Endothelial cell of umbilical vein (primary cell): ENCODE data around the gene STAU1. TPM values are rescaled to one million over a fixed set of nuclear protein-coding genes. Genes with fewer than 3 reads are reported as not detected.

Experiments used
- BruUV-seq: library from RNA; stranded (reverse); fragments of 400-500 nt; replicated peaks from 2 replicates; lab custom pipeline; 2021; lab: Mats Ljungman, UMichigan
- CTCF ChIA-PET: fragments of 300-600, 350-600 bp; sonication (Branson Sonifier 250); formaldehyde crosslinking; loops from one replicate; lab custom pipeline; 2021; ENCODE audit warnings: antibody characterized with exemption, inconsistent platforms; lab: Charles Lee
- POLR2A ChIA-PET: fragments of 300-600, 350-600 bp; sonication (Branson Sonifier 250); formaldehyde crosslinking; loops from one replicate; lab custom pipeline; 2021; ENCODE audit warnings: antibody characterized with exemption, inconsistent platforms; lab: Charles Lee
- DNase-seq: peaks from one replicate; pipeline ENCODE4 v3.0.0-alpha.2; 2011; ENCODE audit warnings: low read depth, low spot score
- FAIRE-seq: peaks from 2 replicates; lab custom pipeline; 2011; peaks lifted over from hg19 to GRCh38; lab: Jason Lieb, UNC
- H2AFZ ChIP-seq: 2 replicates; pipeline ENCODE4 v1.6.0; 2012; ENCODE audit warnings: low read depth, low read length, control low read depth, inconsistent platforms
- H3K27ac ChIP-seq: 2 replicates; pipeline ENCODE4 v1.5.1; 2011; ENCODE audit warnings: low read depth, mild to moderate bottlenecking, control low read depth, low read length, moderate library complexity; ENCODE audit not compliant: insufficient read depth
- H3K27me3 ChIP-seq, 2 experiments: 2 replicates each; pipeline versions ENCODE4 v1.6.0 to v1.6.1; 2011; ENCODE audit warnings: low read length in 2 of 2, mixed read lengths in 1 of 2; ENCODE audit not compliant: control insufficient read depth in 2 of 2, insufficient read depth in 2 of 2
- H3K36me3 ChIP-seq, 2 experiments: 2 replicates in 1 of 2; 3 replicates in 1 of 2; pipeline ENCODE4 v1.5.1; 2011; ENCODE audit warnings: low read length in 2 of 2, mild to moderate bottlenecking in 1 of 2, moderate library complexity in 1 of 2; ENCODE audit not compliant: control insufficient read depth in 2 of 2, insufficient read depth in 2 of 2; ENCODE audit errors: extremely low read depth in 1 of 2
- H3K4me1 ChIP-seq: 3 replicates; pipeline ENCODE4 v1.5.1; 2011; ENCODE audit warnings: mild to moderate bottlenecking, low read length; ENCODE audit not compliant: control insufficient read depth, insufficient read depth; ENCODE audit errors: extremely low read depth
- H3K4me2 ChIP-seq: 2 replicates; pipeline ENCODE4 v1.6.1; 2011; ENCODE audit warnings: low read length, control low read depth, mixed read lengths; ENCODE audit not compliant: insufficient read depth
- H3K4me3 ChIP-seq, 3 experiments: fragments of 200-600 bp in 1 of 3; sonication (generic), shearing (Covaris generic) in 1 of 3; replicated peaks in 1 of 3; 2 replicates each; pipeline ENCODE4 v1.5.1; 2011 to 2016; ENCODE audit warnings: control low read depth in 3 of 3, low read length in 3 of 3, mild to moderate bottlenecking in 2 of 3, inconsistent platforms in 1 of 3, low read depth in 1 of 3, moderate library complexity in 1 of 3; ENCODE audit not compliant: insufficient read depth in 1 of 3
- H3K79me2 ChIP-seq: 2 replicates; pipeline ENCODE4 v1.6.0; 2012; ENCODE audit warnings: low read length, inconsistent platforms; ENCODE audit not compliant: control insufficient read depth, insufficient read depth
- H3K9ac ChIP-seq: replicated peaks from 2 replicates; pipeline ENCODE3; 2011; ENCODE audit warnings: low read length, control low read depth; ENCODE audit not compliant: insufficient read depth; ENCODE audit errors: extremely low read depth
- H3K9me1 ChIP-seq: replicated peaks from 3 replicates; pipeline ENCODE4 v1.6.0; 2011; ENCODE audit warnings: mild to moderate bottlenecking, low read length; ENCODE audit not compliant: control insufficient read depth, insufficient read depth; ENCODE audit errors: extremely low read depth
- H3K9me3 ChIP-seq: replicated peaks from 2 replicates; pipeline ENCODE4 v1.5.1; 2012; ENCODE audit warnings: low read length, inconsistent platforms; ENCODE audit not compliant: control insufficient read depth, insufficient read depth
- H4K20me1 ChIP-seq: replicated peaks from 2 replicates; pipeline ENCODE3; 2011; ENCODE audit warnings: mild to moderate bottlenecking, low read length; ENCODE audit not compliant: control insufficient read depth, insufficient read depth; ENCODE audit errors: extremely low read depth
- CTCF ChIP-seq, 2 donors: IDR thresholded peaks; 1 replicate in 1 of 2; 2 replicates in 1 of 2; pipeline ENCODE4 v1.5.1; 2011; ENCODE audit warnings: low read length in 2 of 2, mild to moderate bottlenecking in 2 of 2, moderate library complexity in 2 of 2, control low read depth in 1 of 2, inconsistent platforms in 1 of 2, low read depth in 1 of 2; ENCODE audit not compliant: insufficient read depth in 1 of 2; ENCODE audit errors: extremely low read depth in 1 of 2
- EZH2 ChIP-seq: IDR thresholded peaks from 2 replicates; pipeline ENCODE4 v1.6.1; 2012; ENCODE audit warnings: borderline replicate concordance, low read depth, mild to moderate bottlenecking, moderate library complexity, low read length, inconsistent platforms; ENCODE audit not compliant: severe bottlenecking
- FOS ChIP-seq: IDR thresholded peaks from 2 replicates; pipeline ENCODE4 v1.6.1; 2011; ENCODE audit warnings: mild to moderate bottlenecking, low read length, moderate library complexity, borderline replicate concordance; ENCODE audit not compliant: insufficient read depth
- GATA2 ChIP-seq: IDR thresholded peaks from 2 replicates; pipeline ENCODE4 v1.7.0; 2011; ENCODE audit warnings: low read depth, mild to moderate bottlenecking, moderate library complexity, mixed read lengths, low read length; ENCODE audit not compliant: insufficient read length, insufficient read depth
- JUN ChIP-seq: IDR thresholded peaks from 2 replicates; pipeline ENCODE4 v1.6.1; 2011; ENCODE audit warnings: borderline replicate concordance, low read depth; ENCODE audit not compliant: insufficient read length, insufficient read depth
- MAX ChIP-seq: IDR thresholded peaks from 2 replicates; pipeline ENCODE4 v1.6.1; 2011; ENCODE audit not compliant: insufficient read depth, insufficient read length
- MYC ChIP-seq: IDR thresholded peaks from one replicate; pipeline ENCODE4 v1.6.1; 2011; ENCODE audit warnings: mild to moderate bottlenecking, low read depth, low read length
- POLR2A ChIP-seq: IDR thresholded peaks from 2 replicates; pipeline ENCODE4 v1.6.1; 2012; ENCODE audit warnings: low read depth, mild to moderate bottlenecking, control low read depth, low read length
- POLR2AphosphoS5 ChIP-seq: IDR thresholded peaks from 2 replicates; pipeline ENCODE4 v1.6.1; 2012; ENCODE audit warnings: low read depth, mild to moderate bottlenecking, control low read depth, low read length, moderate library complexity; ENCODE audit not compliant: insufficient read depth
- dilution Hi-C: fragments of 300-500 bp; cut with MboI; formaldehyde crosslinking; loops from one replicate; pipeline ENCODE4 v1.15.0; 2019; ENCODE audit warnings: low sequenced_read_pairs; ENCODE audit not compliant: extremely low pct_ligation_motif_present
- intact Hi-C: fragments of 100-400 bp; cut with micrococcal nuclease; formaldehyde crosslinking; loops from one replicate; pipeline ENCODE4 v1.10.0; 2022
- polyA plus RNA-seq, 4 experiments: library from polyadenylated mRNA; depleted of rRNA in 3 of 4; stranded (reverse) in 3 of 4; unstranded in 1 of 4; fragments of >200 nt; gene quantifications; 2 replicates each; pipeline versions ENCODE4 v1.2.1 to v1.2.3, GENCODE V29; 2011 to 2012; ENCODE audit warnings: missing spikeins in 1 of 4
- total RNA-seq: library from RNA; stranded (reverse); gene quantifications from 2 replicates; pipeline ENCODE4 v1.2.3, GENCODE V29; 2021

STAU1 gene
- total and polyA plus RNA-seq, 2 donors (not counting 3 experiments of a cell fraction or from before 2014, with no cell fraction given) = 53.1 to 98.1 TPM

- Histone ChIP-seq H2AFZ (no peak overlapping the region), H3K4me3 (no peak overlapping the region), H3K9me1 (no peaks in the 10 kb centered on the region), H4K20me1 (no peaks in the 10 kb centered on the region), H3K27ac (no peak overlapping the region), H3K36me3 (peaks cover 6 to 40% of the 10 kb centered on the region in 2 experiments), H3K4me2 (no peak overlapping the region), H3K4me1 (no peaks in the 10 kb centered on the region), H3K9me3 (no peaks in the 10 kb centered on the region), H3K27me3 (no peaks in the 10 kb centered on the region), H3K9ac (no peak overlapping the region), H3K79me2 (no peaks in the 10 kb centered on the region)
- ChIA-PET POLR2A (no interaction called here), CTCF (interaction anchor here (1.2 kb wide), 1 partner anchor 18 kb away, joined by 3 read pairs; no protein-coding TSS in a partner anchor)
- no peak for TF ChIP-seq FOS
- no peak for TF ChIP-seq CTCF (IDR thresholded peaks at IDR 0.05; ENCODE audit: extremely low read depth in 1 of 2, insufficient read depth in 1 of 2, low read depth in 1 of 2, low read length in 2 of 2)
- no peak for TF ChIP-seq EZH2
- no peak for TF ChIP-seq JUN
- TF ChIP-seq MAX = no peak
- no peak for TF ChIP-seq MYC
- TF ChIP-seq POLR2AphosphoS5 = no peak
- TF ChIP-seq POLR2A = no peak
- TF ChIP-seq GATA2 = no peak
- intact Hi-C loops = no loop called here
- no TSS peak for BruUV-seq
- dilution Hi-C loops = loop anchor here (10.0 kb wide), 1 partner anchor 94 kb away; no protein-coding TSS in a partner anchor
- DNase-seq (no peak), FAIRE-seq (no peak)
Observed at GRCh38 chr20:49228676-49229075, 40.5 kb upstream of the STAU1 start.
